Measurements from ENCODE around the gene LRP5. TPM values are rescaled to one million over a fixed set of nuclear protein-coding genes. Genes with fewer than 3 reads are reported as not detected.

LRP5 gene
- total and polyA plus RNA-seq, 8 donors: 11.8 to 152 (median 44.2) TPM

- DNase-seq: no peak
- WGBS, 5 donors: 48 to 64% (median 58%) methylated on average over 10 to 15 of the region's 15 CpGs
- H3K4me1 ChIP-seq: peaks cover 55 to 70% (median 60%) of the 10 kb centered on the region in 4 donors
- intact Hi-C loops (cut with DNase I; ENCODE audit: low total_unique reads): loop anchor here (10.0 kb wide), 1 partner anchor 68 kb away; no protein-coding TSS in a partner anchor
- H3K9me3 ChIP-seq: no peaks in the 10 kb centered on the region
- no peak for TF ChIP-seq POLR2AphosphoS5 (IDR thresholded peaks at IDR 0.05)
- no peak for TF ChIP-seq POLR2A (IDR thresholded peaks at IDR 0.05)
- H3K4me3 ChIP-seq: peak overlapping the region in 1 of 4 donors; percentile 23
- H3K27ac ChIP-seq: peak overlapping the region in 4 of 5 donors; percentile 1 to 89 (median 72)
- peaks cover 0 to 4% (median 0%) of the 10 kb centered on the region in 3 donors for H3K27me3 ChIP-seq
- H3K36me3 ChIP-seq: no peaks in the 10 kb centered on the region
These were observed 4.9 kb downstream of the LRP5 start for GRCh38 chr11:68317147-68317785.

- Histone ChIP-seq H3K27ac (peak overlapping the region in 4 of 5 donors; percentile 38 to 68 (median 58)), H3K36me3 (no peaks in the 10 kb centered on the region), H3K9me3 (no peaks in the 10 kb centered on the region), H3K27me3 (no peaks in the 10 kb centered on the region), H3K4me3 (no peak overlapping the region), H3K4me1 (peaks cover 46 to 77% (median 68%) of the 10 kb centered on the region in 4 donors)
- no peak for TF ChIP-seq POLR2A (IDR thresholded peaks at IDR 0.05)
- no peak for TF ChIP-seq CTCF (IDR thresholded peaks at IDR 0.05)
- TF ChIP-seq EP300 (IDR thresholded peaks at IDR 0.05): no peak
- no peak for TF ChIP-seq POLR2AphosphoS5 (IDR thresholded peaks at IDR 0.05)
- intact Hi-C loops (cut with DNase I; ENCODE audit: low total_unique reads): no loop called here
- DNase-seq: peak in 1 of 2 donors; percentile 66
- 33 to 56% (median 45%) methylated on average over 12 to 16 of the region's 16 CpGs for WGBS, 5 donors
These were observed 9.1 kb downstream of the LRP5 start for GRCh38 chr11:68321293-68322051.

GRCh38 chr11:68322052-68322430, 9.7 kb downstream of the LRP5 start:
- Histone ChIP-seq H3K36me3 (no peaks in the 10 kb centered on the region), H3K27ac (peak overlapping the region in 4 of 5 donors; percentile 38 to 68 (median 58)), H3K4me1 (peaks cover 46 to 77% (median 68%) of the 10 kb centered on the region in 4 donors), H3K4me3 (no peak overlapping the region), H3K9me3 (no peaks in the 10 kb centered on the region), H3K27me3 (no peaks in the 10 kb centered on the region)
- 33 to 81% (median 49%) methylated on average over 9 of the region's 9 CpGs for WGBS, 5 donors
- DNase-seq: no peak
- intact Hi-C loops (cut with DNase I; ENCODE audit: low total_unique reads): no loop called here
- TF ChIP-seq POLR2AphosphoS5 (IDR thresholded peaks at IDR 0.05): no peak
- no peak for TF ChIP-seq EP300 (IDR thresholded peaks at IDR 0.05)
- no peak for TF ChIP-seq CTCF (IDR thresholded peaks at IDR 0.05)
- no peak for TF ChIP-seq POLR2A (IDR thresholded peaks at IDR 0.05)

- H3K27ac ChIP-seq: peak overlapping the region in 1 of 5 donors; percentile 64
- H3K4me1 ChIP-seq: peaks cover 60 to 90% (median 78%) of the 10 kb centered on the region in 4 donors
- H3K9me3 ChIP-seq: no peaks in the 10 kb centered on the region
- no peak overlapping the region for H3K4me3 ChIP-seq
- no peak for DNase-seq
- no peaks in the 10 kb centered on the region for H3K27me3 ChIP-seq
- 76 to 91% (median 86%) methylated on average over 6 to 9 of the region's 9 CpGs for WGBS, 5 donors
- H3K36me3 ChIP-seq: no peaks in the 10 kb centered on the region
- intact Hi-C loops (cut with DNase I; ENCODE audit: low total_unique reads): no loop called here
- no peak for TF ChIP-seq CTCF (IDR thresholded peaks at IDR 0.05)
- no peak for TF ChIP-seq POLR2A (IDR thresholded peaks at IDR 0.05)
- no peak for TF ChIP-seq EP300 (IDR thresholded peaks at IDR 0.05)
- TF ChIP-seq POLR2AphosphoS5 (IDR thresholded peaks at IDR 0.05): no peak
These were observed 11.8 kb downstream of the LRP5 start for GRCh38 chr11:68324241-68324640.
